Glutamatergic neuron (in vitro differentiated cells): ENCODE data around the gene WDR62. TPM values are rescaled to one million over a fixed set of nuclear protein-coding genes. Genes with fewer than 3 reads are reported as not detected.
A peak's percentile ranks its signal among the peaks of the same experiment; 100 is the strongest.

Experiments used
- DNase-seq: peaks from one replicate; pipeline ENCODE4 v3.0.0; 2022
- H3K27ac Mint-ChIP-seq: one replicate; pipeline ENCODE4 v1.8.0; 2020; ENCODE audit warnings: mild to moderate bottlenecking, mixed read lengths, inconsistent platforms; ENCODE audit not compliant: unreplicated experiment
- H3K27me3 Mint-ChIP-seq: one replicate; pipeline ENCODE4 v1.8.0; 2020; ENCODE audit warnings: mild to moderate bottlenecking, moderate library complexity, mixed read lengths, inconsistent platforms; ENCODE audit not compliant: unreplicated experiment
- H3K36me3 Mint-ChIP-seq: one replicate; pipeline ENCODE4 v1.8.0; 2020; ENCODE audit warnings: mild to moderate bottlenecking, mixed read lengths, inconsistent platforms; ENCODE audit not compliant: unreplicated experiment
- H3K4me1 Mint-ChIP-seq: one replicate; pipeline ENCODE4 v1.8.0; 2020; ENCODE audit warnings: mild to moderate bottlenecking, low read depth, mixed read lengths, inconsistent platforms; ENCODE audit not compliant: unreplicated experiment
- H3K4me3 Mint-ChIP-seq: one replicate; pipeline ENCODE4 v1.8.0; 2020; ENCODE audit warnings: mild to moderate bottlenecking, mixed read lengths, inconsistent platforms; ENCODE audit not compliant: unreplicated experiment
- H3K9me3 Mint-ChIP-seq: one replicate; pipeline ENCODE4 v1.8.0; 2020; ENCODE audit warnings: mild to moderate bottlenecking, moderate library complexity, mixed read lengths, inconsistent platforms; ENCODE audit not compliant: unreplicated experiment
- CTCF ChIP-seq: fragments of 200-600 bp; sonication (generic); IDR thresholded peaks from one replicate; pipeline ENCODE4 v1.5.0; 2021; ENCODE audit not compliant: partially characterized antibody, unreplicated experiment
- total RNA-seq: library from RNA; stranded (reverse); fragmentation: NEBNext Ultra II Directional; extraction: Animal tissue kit (Norgen Biotek cat#: 25700); gene quantifications from one replicate; pipeline ENCODE4 v1.2.1, GENCODE V29; 2021; ENCODE audit not compliant: unreplicated experiment

The WDR62 gene
- total RNA-seq, 1 donor from 2014 or later, result 5.5 TPM

- H3K4me1 Mint-ChIP-seq, result peaks cover 15% of the 10 kb centered on the region
- H3K27me3 Mint-ChIP-seq, result peaks cover 15% of the 10 kb centered on the region
- peak; percentile 68 for DNase-seq
- H3K36me3 Mint-ChIP-seq, result no peaks in the 10 kb centered on the region
- peak overlapping the region; percentile 53 for H3K4me3 Mint-ChIP-seq
- H3K27ac Mint-ChIP-seq, result peak overlapping the region; percentile 89
- TF ChIP-seq CTCF, result no peak
- peaks cover 17% of the 10 kb centered on the region for H3K9me3 Mint-ChIP-seq
These were observed 56.5 kb downstream of the WDR62 start for GRCh38 chr19:36111200-36111539.

GRCh38 chr19:36112678-36113077 is 58.0 kb downstream of the WDR62 start:
- no peak for DNase-seq
- H3K4me1 Mint-ChIP-seq, result peaks cover 17% of the 10 kb centered on the region
- peaks cover 17% of the 10 kb centered on the region for H3K27me3 Mint-ChIP-seq
- H3K36me3 Mint-ChIP-seq, result no peaks in the 10 kb centered on the region
- H3K9me3 Mint-ChIP-seq, result peaks cover 21% of the 10 kb centered on the region
- peak overlapping the region; percentile 98 for H3K4me3 Mint-ChIP-seq
- TF ChIP-seq CTCF, result no peak
- peak overlapping the region; percentile 55 for H3K27ac Mint-ChIP-seq

- H3K27ac Mint-ChIP-seq, result peak overlapping the region; percentile 75
- no peak for DNase-seq
- peaks cover 5% of the 10 kb centered on the region for H3K36me3 Mint-ChIP-seq
These were observed 58.7 kb downstream of the WDR62 start for GRCh38 chr19:36113425-36113824.

GRCh38 chr19:36113894-36114720 is 59.4 kb downstream of the WDR62 start:
- no peak for TF ChIP-seq CTCF
- Mint-ChIP-seq H3K9me3 (peaks cover 23% of the 10 kb centered on the region), H3K36me3 (peaks cover 5% of the 10 kb centered on the region), H3K27me3 (peaks cover 17% of the 10 kb centered on the region), H3K4me3 (peak overlapping the region; percentile 98), H3K27ac (peak overlapping the region; percentile 92), H3K4me1 (peaks cover 20% of the 10 kb centered on the region)
- peak; percentile 41 for DNase-seq

More at GRCh38 chr19:36113425-36113824, 58.7 kb downstream of the WDR62 start:
- peak overlapping the region; percentile 98 for H3K4me3 Mint-ChIP-seq
- no peak for TF ChIP-seq CTCF
- H3K9me3 Mint-ChIP-seq, result peaks cover 23% of the 10 kb centered on the region
- H3K4me1 Mint-ChIP-seq, result peaks cover 19% of the 10 kb centered on the region
- peaks cover 17% of the 10 kb centered on the region for H3K27me3 Mint-ChIP-seq

- peak within 1 kb of the TSS; percentile 98 for H3K4me3 Mint-ChIP-seq
- peaks cover 22% of the 10 kb centered on the region for H3K4me1 Mint-ChIP-seq
- H3K36me3 Mint-ChIP-seq, result peaks cover 5% of the 10 kb centered on the region
These were observed 60.2 kb downstream of the WDR62 start, which contains the start of gene POLR2I for GRCh38 chr19:36114721-36115452. POLR2I (minus strand) TSS chr19:36114875; CDS start chr19:36114856, 19 bp downstream.

More at GRCh38 chr19:36114721-36115452, 60.2 kb downstream of the WDR62 start, which contains the start of gene POLR2I:
- peak; percentile 98 for DNase-seq
- no peak for TF ChIP-seq CTCF
- peaks cover 23% of the 10 kb centered on the region for H3K9me3 Mint-ChIP-seq
- H3K27ac Mint-ChIP-seq, result peak within 1 kb of the TSS; percentile 92
- H3K27me3 Mint-ChIP-seq, result peaks cover 19% of the 10 kb centered on the region
